DOHH2 (cell line): Measurements from ENCODE around the gene JAML.
A peak's percentile ranks its signal among the peaks of the same experiment; 100 is the strongest.

Experiments used
- H3F3A ChIP-seq: fragments of 200-600 bp; sonication (generic), shearing (Covaris generic); 2 replicates; pipeline ENCODE4 v1.6.0; 2016; ENCODE audit warnings: antibody characterized with exemption, mild to moderate bottlenecking; ENCODE audit not compliant: control insufficient read depth, insufficient read depth
- H3K27ac ChIP-seq: fragments of 200-600 bp; sonication (generic); 2 replicates; pipeline ENCODE4 v1.5.1; 2014; ENCODE audit warnings: low read depth, mild to moderate bottlenecking, low read length, moderate library complexity
- H3K27me3 ChIP-seq: fragments of 200-600 bp; sonication (generic); 2 replicates; pipeline ENCODE4 v1.6.1; 2014; ENCODE audit warnings: mild to moderate bottlenecking, low read length, mixed read lengths; ENCODE audit not compliant: control insufficient read depth
- H3K36me3 ChIP-seq: fragments of 200-600 bp; sonication (generic); 2 replicates; pipeline ENCODE4 v1.6.1; 2014; ENCODE audit warnings: mild to moderate bottlenecking, low read length, moderate library complexity, mixed read lengths; ENCODE audit not compliant: control insufficient read depth
- H3K4me1 ChIP-seq: fragments of 200-600 bp; sonication (generic); 2 replicates; pipeline ENCODE4 v1.6.1; 2014; ENCODE audit warnings: mild to moderate bottlenecking, low read length, mixed read lengths; ENCODE audit not compliant: control insufficient read depth
- H3K4me2 ChIP-seq: fragments of 200-600 bp; sonication (generic); 2 replicates; pipeline ENCODE4 v1.6.0; 2014; ENCODE audit warnings: mild to moderate bottlenecking, low read length, moderate library complexity
- H3K4me3 ChIP-seq: fragments of 200-600 bp; sonication (generic); 2 replicates; pipeline ENCODE4 v1.5.1; 2014; ENCODE audit warnings: mild to moderate bottlenecking, low read length, mixed read lengths
- H3K79me2 ChIP-seq: fragments of 200-600 bp; sonication (generic); 2 replicates; pipeline ENCODE4 v1.6.1; 2014; ENCODE audit warnings: mild to moderate bottlenecking, low read length, mixed read lengths; ENCODE audit not compliant: control insufficient read depth
- H3K9me2 ChIP-seq: fragments of 200-600 bp; sonication (generic); replicated peaks from 2 replicates; pipeline ENCODE4 v1.6.1; 2014; ENCODE audit warnings: mild to moderate bottlenecking, low read length, mixed read lengths; ENCODE audit not compliant: control insufficient read depth
- H3K9me3 ChIP-seq: fragments of 200-600 bp; sonication (generic); 2 replicates; pipeline ENCODE4 v1.6.1; 2014; ENCODE audit warnings: antibody characterized with exemption, low read length, mixed read lengths; ENCODE audit not compliant: control insufficient read depth, insufficient read depth
- H4K20me1 ChIP-seq: fragments of 200-600 bp; sonication (generic); 2 replicates; pipeline ENCODE4 v1.6.0; 2014; ENCODE audit warnings: low read depth, mild to moderate bottlenecking, antibody characterized with exemption, low read length, moderate library complexity; ENCODE audit not compliant: control insufficient read depth, insufficient read depth
- CTCF ChIP-seq: fragments of 200-600 bp; sonication (generic); IDR thresholded peaks from one replicate; pipeline ENCODE4 v1.5.1; 2014; ENCODE audit warnings: antibody characterized with exemption, mild to moderate bottlenecking, low read depth, low read length; ENCODE audit not compliant: poor library complexity, severe bottlenecking
- EZH2phosphoT487 ChIP-seq: fragments of 200-600 bp; sonication (generic); IDR thresholded peaks from 2 replicates; pipeline ENCODE4 v1.6.1; 2017; ENCODE audit warnings: borderline replicate concordance, mild to moderate bottlenecking, antibody characterized with exemption, low read length, moderate library complexity, mixed read lengths

Gene JAML

DNA sequence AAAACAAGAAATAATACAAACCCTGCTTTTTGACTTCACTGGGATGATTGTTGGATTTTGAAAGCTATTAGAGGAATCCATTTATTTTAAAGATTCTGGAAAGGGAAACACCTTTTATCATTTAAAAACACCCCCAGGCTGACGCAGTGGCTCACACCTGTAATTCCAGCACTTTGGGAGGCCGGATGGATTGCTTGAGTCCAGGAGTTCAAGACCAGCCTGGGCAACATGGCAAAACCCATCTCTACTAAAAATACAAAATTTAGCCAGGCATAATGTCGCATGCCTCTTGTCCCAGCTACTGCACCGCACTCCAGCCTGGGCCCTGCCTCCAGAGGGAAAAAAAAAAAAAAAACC lies 48.1 kb downstream of the JAML start:
- no peak overlapping the region for H3K4me3 ChIP-seq
- peaks cover 16% of the 10 kb centered on the region for H3K4me1 ChIP-seq
- TF ChIP-seq EZH2phosphoT487, result no peak
- no peak for TF ChIP-seq CTCF
- H3K27me3 ChIP-seq, result no peaks in the 10 kb centered on the region
- no peaks in the 10 kb centered on the region for H4K20me1 ChIP-seq
- peak overlapping the region; percentile 29; the same call in 1 of the 2 replicates for H3K4me2 ChIP-seq
- no peaks in the 10 kb centered on the region for H3K79me2 ChIP-seq
- H3F3A ChIP-seq, result 0 out of 2 replicates have a peak, but pooled peaks cover 2% of the 10 kb centered on the region
- H3K27ac ChIP-seq, result no peak overlapping the region
- H3K36me3 ChIP-seq, result no peaks in the 10 kb centered on the region
- H3K9me3 ChIP-seq, result no peaks in the 10 kb centered on the region
- no peaks in the 10 kb centered on the region for H3K9me2 ChIP-seq

DNA sequence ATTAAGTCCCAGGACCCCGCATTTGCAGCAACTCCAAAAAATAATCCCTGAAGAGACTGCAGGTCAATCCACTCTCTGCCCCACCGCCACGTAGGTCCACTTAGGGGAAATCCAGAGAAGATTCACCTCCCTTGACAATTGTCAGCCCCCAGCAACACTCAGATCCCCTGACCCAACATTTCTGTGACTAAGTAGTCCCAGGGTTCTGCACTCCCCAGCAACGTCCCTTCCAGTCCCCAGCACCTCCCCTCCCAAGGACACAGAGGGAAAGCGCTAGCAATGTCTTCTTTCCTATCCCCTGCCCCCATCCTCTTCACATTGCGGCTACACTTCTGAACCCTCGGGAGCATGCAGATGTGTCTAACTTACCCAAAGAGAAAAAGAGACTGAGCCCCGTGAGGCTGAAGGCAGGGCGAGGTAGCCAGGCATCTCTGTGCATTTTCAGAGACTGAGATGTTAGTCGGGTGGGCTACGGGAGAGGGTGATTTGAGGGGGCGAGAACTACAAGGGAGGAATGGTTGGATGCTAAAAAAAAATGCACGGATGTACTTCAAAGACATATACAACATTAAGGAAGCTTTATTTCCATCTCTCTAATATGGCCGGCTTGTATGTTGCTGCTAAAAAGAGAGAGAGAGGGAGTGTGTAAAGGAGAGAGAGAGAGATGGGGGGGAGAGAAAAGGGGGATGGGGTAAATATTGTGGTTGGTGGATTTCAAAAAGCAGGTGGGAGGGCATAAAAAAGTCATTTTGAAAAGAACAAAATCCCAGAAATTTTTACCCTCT lies 48.6 kb downstream of the JAML start, which contains the start of gene SCN2B:
SCN2B (minus strand) TSS at position 647 of the 785 bp plus-strand sequence; CDS start at position 439, 208 bp downstream.
- TF ChIP-seq EZH2phosphoT487 (no peak), CTCF (no peak)
- Histone ChIP-seq H4K20me1 (no peaks in the 10 kb centered on the region), H3K4me2 (peak within 1 kb of the TSS; percentile 29), H3K9me2 (no peaks in the 10 kb centered on the region), H3K27ac (no peak within 1 kb of the TSS), H3K4me3 (no peak within 1 kb of the TSS), H3F3A (0 out of 2 replicates have a peak, but pooled peaks cover 2% of the 10 kb centered on the region), H3K27me3 (no peaks in the 10 kb centered on the region), H3K79me2 (no peaks in the 10 kb centered on the region), H3K9me3 (no peaks in the 10 kb centered on the region), H3K4me1 (peaks cover 19% of the 10 kb centered on the region), H3K36me3 (no peaks in the 10 kb centered on the region)

GRCh38 chr11:118175031-118175992 lies 49.5 kb downstream of the JAML start:
- Histone ChIP-seq H4K20me1 (no peaks in the 10 kb centered on the region), H3K4me2 (no peak overlapping the region), H3K27me3 (no peaks in the 10 kb centered on the region), H3K4me1 (peaks cover 14% of the 10 kb centered on the region), H3F3A (0 out of 2 replicates have a peak, but pooled peaks cover 2% of the 10 kb centered on the region), H3K36me3 (no peaks in the 10 kb centered on the region), H3K9me2 (no peaks in the 10 kb centered on the region), H3K4me3 (no peak overlapping the region), H3K27ac (no peak overlapping the region), H3K9me3 (no peaks in the 10 kb centered on the region), H3K79me2 (no peaks in the 10 kb centered on the region)
- TF ChIP-seq EZH2phosphoT487 (no peak), CTCF (no peak)
